GM19452 (cell line): ENCODE results near the gene ANKK1.

Source experiments
- ATAC-seq: cut with Tn5 transposase; IDR thresholded peaks from one replicate; pipeline ENCODE4 v1.9.1; 2021; ENCODE audit not compliant: unreplicated experiment

The ANKK1 gene

DNA sequence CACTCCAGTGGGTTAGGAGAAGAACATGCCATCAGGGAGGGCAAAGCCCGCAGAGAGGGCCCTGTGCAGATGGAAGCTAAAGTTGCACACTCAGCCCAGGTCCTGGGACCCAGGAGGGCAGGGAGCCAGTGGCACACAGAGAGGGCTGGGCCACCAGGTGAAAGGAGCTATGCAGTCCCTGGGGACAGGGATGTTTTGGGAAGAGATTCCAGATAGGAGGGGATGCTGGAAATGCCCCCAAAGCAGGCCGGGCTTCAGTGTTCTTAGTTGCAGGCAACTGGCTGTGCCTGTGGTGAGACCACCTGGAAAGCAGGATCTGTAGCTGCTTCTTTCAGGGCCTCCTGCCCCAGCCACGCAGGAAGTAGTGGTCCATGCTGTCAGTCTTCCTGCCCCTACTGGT is 19.6 kb downstream of the ANKK1 start:
- ATAC-seq: no peak

DNA sequence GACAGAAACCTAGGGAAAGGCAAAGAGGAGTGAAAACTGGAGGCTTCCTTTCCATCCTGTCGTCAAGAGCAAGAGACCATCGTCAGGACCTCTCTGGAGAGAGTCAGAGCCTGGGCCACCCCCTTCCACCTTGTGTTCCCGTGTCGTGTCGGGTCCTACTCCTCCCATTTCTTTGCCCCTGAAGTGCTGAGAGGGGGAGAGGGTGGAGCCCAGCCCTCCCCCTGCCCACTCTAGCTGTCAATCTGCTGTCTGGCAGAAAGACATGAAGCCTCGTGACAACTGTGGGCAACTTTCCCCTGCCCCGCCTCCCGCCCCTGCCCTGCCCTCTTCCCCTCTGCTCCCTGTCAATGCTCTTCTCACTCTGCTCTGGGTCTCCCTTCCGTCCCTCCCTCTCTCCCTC is 20.6 kb downstream of the ANKK1 start:
- no peak for ATAC-seq

DNA sequence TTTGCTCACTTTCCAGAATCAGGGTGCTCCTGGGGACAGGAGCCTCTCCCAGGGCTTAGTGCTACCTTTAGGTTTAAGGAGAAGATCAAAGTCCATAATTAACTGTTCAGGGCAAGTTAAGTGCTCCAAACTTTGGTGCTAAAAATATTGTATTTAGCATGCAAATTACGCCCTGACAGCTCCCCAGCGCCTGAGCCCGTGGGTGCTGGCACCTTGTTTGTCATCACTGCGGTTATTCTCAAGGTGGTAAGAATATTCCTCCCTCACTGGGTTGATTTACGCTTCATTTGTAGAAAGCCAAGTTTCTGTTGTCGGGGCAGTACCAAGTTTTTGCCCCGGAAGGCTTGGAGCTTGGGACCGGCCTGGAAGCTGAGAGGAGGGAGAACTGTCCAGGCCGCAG is 21.3 kb downstream of the ANKK1 start:
- no peak for ATAC-seq

DNA sequence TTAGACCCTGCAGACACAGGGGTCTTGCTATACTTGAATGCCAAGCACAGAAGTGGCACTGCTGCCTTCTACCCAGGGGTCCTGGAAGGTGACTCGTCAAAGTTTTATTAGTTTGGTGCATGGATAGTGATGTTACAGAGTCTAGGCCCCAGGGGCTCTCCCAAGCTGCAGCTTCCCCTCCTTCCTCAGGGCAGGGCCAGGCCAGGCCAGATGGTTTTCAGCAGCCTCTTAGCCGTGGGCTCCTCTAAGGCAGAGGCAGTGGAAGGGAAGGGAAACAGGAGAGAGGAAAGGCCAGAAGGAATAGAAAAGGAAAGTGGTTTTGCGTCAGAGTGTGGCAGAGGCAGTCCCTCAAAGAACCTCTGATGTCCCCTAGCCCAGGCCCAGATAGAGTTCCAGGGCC is 21.9 kb downstream of the ANKK1 start:
- ATAC-seq: no peak

DNA sequence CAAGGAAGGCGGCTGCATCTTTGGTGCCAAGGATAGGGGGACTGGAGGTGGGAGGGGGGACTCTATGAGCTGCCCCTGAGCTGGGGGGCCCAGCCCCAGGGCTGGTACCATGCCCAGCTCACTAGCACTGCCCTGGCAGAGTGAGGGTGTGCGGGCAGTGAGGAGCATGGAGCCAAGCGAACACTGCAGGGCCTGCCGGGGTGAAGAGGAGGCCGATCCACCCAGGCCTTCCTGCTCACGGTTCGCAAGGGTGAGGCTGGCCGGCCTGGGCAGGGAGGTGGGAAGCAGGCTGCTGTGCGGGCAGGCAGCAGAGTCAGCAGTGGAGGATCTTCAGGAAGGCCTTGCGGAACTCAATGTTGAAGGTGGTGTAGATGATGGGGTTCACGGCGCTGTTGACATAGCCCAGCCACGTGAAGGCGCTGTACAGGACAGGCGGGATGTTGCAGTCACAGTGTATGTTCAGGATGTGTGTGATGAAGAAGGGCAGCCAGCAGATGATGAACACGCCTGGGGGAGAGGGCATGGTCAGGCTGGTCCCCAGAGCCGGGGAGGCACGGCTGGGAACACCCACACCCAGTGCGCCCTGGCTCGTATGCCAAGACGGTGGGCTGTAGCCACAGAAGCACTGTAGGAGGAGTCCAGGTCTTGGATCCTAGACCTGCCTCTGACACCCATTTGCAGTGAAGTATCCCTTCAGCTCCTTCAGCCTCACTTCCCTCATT is 23.0 kb downstream of the ANKK1 start:
- ATAC-seq: no peak

DNA sequence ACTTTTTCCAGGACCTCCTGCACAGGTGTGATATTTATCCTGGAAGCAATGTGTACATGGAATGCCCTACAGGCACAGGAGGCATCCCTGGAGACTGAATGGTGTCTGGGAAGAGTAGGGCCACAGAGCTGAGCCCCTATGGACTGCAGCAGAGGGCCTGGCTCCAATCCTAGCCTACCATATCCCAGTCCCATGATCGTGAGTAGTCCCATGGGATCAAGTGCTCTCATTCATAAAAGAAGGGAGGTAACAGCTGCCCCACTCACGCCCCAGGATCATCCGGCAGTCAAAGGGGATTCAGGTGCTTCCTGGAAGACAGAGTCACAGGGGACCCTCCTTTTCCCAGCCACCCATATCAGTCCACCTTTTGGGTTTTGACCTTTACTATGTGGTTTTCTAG is 24.0 kb downstream of the ANKK1 start:
- ATAC-seq: no peak

DNA sequence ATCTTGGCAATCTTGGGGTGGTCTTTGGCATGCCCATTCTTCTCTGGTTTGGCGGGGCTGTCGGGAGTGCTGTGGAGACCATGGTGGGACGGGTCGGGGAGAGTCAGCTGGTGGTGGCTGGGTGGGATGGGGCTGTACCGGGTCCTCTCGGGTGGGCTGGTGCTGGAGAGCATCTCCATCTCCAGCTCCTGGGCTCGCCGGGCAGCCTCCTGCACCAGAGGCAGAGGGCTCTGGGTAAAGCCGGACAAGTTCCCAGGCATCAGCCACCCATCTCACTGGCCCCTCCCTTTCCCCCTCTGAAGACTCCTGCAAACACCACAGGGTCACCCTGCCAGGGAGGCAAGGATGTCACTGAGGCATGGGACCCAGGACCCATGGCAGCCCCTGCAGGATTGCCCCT is 25.1 kb downstream of the ANKK1 start:
- no peak for ATAC-seq

DNA sequence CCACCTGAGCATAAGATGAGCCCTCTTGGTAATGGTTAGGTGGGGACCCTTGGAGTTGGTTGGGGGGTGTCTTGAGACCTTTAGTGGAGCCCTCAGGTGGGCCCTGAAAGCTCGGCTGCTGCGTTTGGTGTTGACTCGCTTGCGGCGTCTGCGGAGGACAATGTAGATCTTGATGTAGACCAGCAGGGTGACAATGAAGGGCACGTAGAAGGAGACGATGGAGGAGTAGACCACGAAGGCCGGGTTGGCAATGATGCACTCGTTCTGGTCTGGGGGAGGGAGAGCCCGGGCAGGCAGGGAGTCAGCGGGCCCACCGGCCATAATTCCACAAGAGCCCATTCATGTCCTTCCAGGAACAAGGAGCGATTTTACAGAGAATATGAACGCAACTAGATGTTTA is 27.8 kb downstream of the ANKK1 start:
- ATAC-seq: no peak

DNA sequence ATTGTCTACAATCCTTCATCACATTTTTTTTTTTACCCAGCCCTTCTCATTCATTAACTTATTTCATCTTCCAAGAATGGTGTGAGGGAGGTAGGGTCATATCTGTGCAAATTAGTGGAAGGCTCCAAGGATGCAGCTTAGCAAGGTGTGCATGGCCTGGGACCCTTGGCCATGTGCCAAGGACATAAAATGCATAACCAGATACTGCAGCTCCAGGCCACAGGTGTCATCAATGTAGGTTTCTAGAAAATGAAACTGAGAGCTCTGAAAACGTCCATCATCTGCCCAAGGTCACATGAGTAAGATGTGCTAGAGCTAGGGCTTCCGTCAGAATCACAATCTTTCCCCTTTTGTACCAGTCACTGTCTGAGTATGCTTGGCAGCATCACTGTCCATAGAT is 29.8 kb downstream of the ANKK1 start:
- no peak for ATAC-seq

DNA sequence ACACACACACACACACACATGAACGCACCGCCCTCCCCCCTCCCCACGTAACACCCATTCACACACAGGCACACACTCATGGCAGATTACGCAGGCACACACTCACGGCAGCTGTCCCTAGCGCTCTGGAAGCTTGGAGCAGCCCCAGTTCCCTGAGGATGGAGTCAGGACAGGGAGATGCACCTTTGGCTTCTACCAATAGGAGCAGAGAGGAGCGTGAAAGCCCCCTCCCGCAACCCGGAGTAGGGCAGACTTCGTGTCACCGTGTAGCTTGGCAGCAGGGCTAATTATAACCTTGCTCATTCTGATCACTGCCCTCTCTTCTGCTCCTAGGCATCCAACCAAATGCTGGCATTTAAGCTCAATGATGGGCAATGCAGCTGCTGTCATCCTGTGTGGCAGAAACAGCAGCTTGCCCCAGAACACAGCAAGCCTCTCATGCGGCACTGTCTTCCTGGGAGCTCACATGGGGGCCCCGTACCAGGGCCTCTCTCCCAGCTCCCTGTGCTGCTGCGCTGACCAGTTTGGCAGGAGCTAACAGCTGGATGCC is 31.9 kb downstream of the ANKK1 start:
- ATAC-seq: no peak

DNA sequence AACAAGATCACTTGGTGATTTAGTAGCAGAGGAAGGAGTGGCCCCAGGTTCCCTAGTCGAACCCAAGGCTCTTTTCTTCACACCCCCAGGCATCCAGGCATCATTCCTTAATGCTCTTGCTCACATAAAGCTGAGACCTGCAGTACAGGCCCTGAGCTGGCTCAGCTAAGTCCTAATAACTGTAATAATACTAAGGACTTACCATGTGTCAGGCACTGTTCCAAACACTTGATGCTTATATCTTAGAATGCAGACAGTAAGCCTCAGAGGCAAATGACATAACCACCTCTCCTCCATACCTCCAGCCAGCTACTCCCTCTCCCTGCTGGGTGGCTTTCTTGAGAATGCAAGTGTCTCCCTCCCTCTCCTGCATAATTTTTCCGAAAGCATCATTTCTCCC is 33.2 kb downstream of the ANKK1 start:
- ATAC-seq: no peak

DNA sequence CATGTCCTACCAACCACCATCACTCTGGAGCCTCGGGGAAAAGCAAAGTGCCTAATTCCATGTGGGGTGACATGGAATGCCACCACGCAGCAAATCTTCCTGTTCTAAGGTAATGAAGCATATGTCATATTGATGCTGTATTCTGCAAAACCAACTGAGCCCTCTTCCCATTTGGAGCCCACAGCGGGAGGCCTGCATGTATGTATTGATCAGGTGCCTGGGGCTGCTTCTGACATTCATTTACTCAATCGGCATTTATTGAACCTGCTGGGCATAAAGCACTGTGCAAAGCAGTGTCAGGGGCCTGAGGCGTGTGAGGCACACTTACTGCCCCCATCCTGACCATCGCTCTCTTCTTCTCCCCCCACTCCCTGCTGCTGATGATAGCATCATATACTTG is 39.1 kb downstream of the ANKK1 start:
- ATAC-seq: no peak

DNA sequence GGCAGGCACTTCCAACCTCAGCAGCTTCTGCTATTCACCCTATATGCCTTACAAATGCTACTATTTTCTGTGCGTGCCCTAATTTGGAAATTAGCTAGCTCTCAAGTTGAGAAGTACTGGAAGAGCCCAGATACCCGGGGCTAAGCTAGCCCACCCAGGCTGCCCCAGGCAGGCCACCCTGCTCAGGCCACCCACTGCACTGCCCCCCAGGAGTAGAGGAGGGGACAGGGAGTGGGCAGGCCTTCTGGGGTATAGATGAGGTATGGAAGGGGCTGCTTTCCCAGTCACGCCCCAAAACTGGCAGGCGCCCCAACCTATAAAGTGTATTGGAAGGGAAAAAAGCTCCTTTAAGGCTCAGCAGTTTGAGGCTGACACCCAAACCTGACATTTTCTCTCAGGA is 44.2 kb downstream of the ANKK1 start:
- no peak for ATAC-seq

DNA sequence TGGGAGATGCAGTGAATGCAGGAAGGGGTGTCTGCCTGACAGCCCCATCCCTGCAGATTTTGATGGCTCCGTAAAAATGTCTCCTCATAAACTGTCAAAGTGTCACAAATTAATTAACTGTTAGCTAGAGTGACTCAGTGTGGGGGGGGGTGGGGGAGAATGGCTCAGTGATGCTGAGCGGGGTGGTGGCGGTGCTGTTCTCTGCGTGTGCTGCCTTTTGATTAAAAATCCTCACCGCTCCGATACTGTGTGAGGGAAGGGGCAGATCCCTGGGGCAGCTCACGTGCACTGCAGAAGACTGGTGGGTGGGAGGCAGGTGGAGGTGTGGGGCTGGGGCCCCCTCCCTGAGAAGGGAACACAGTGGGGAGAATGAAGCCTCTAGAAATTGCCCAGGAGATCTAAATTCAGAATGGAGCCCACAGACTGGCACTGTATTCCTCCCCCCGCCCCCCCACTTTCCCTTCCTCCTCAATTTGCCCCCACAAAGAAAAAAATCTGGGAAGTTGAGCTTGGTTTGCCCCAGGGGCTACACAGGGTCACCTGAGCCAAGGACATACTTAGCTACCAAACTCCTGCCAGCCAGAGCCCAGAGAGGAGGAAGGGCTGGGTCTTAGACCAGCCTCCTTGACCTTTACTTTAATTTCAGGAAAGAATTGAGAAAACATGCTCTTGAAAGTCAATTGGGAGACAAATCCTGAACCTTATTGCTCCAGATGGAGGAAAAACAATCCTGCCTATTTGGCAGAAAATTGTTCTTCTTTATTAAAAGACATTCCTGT is 47.8 kb downstream of the ANKK1 start:
- no peak for ATAC-seq

DNA sequence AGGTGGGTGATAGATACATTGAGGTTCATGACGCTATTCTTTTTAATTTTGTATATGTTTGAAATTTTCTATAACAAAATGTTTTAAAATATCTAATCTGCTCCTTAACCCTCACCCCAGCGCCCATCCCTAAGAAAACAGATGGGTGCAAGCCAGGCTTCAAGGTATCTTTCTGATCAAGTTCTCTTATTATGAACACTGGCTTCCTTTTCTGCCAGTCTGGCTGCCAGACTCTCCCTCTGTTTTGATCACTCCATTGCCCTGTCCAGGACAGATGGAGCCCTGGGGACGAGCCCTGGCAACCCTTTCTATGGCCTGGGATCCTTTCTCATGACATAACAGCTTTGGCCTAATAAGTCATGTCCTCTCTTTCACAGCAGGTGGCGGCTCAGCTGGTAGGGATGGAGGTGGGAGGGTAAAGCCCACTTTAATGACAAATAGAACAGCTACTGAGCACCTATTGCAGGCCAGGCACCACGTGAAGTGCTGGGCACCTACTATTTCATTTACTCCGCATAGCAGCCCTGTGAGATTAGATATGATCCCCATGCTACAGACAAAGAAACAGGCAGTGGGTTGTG is 49.2 kb downstream of the ANKK1 start:
- no peak for ATAC-seq

DNA sequence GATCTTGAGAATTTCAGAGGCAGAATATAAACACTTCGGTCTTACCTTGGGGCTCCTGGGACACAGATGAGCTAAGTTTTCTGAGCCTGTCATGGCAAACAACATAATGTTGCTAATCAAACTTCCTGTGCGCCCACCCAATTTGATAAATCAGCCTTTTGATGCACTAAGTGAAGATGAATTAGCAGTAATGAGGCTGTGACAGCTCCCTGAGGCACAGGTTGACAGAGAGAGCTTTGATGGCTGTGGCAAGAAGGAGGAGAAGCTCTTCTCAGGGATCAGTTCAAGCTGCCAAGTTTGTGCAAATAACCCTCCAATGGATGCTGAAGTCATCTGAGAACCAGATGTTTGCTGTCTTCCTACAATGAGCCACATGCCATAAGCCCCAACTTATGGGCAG is 53.2 kb downstream of the ANKK1 start:
- ATAC-seq: no peak

DNA sequence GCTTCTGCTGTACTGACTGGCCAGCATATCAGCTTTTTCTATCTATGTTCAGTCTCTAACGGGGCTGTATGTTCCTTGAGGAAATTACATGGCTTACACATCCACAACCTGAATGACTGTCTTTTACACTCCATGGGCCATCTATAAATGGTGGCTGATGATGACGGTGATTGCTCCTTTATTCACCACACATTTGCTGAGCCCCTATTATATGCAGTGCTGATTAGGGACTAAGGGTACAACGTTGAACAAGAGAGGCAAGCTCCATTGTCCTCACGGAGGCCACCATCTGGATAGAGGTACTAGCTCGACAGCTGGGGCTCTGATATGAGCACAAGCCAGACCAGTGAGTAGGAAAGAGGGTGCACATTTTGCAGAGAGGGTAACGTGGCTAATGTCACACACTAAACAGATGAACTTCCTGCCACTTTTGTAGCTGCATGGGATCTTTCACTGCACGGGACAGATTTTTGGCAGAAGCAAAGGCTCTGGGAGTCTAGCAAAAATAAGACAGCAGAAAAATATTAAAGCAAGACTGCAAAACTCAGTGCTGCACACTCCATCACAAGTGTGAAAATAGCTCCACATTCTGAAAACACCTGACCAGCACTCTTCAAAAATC is 57.0 kb downstream of the ANKK1 start:
- ATAC-seq: no peak

DNA sequence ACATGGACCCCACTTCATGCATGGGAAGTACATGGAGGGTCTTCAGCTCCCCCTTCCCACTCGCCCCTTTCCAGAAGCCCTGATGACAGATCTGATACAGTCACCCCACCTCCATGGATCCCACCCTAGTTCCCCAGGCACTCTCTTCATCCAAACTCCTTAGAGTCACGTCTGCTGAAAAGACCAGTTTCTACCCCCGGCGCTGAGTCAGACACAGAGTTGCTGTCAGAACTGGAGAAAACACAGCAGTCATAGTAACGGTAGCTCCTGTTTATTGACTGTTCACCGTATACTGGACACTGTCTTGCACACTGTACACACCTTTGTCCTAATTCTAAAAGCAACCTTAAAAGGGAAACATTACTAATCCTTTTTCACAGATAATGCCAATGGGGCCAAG is 58.5 kb downstream of the ANKK1 start:
- no peak for ATAC-seq

DNA sequence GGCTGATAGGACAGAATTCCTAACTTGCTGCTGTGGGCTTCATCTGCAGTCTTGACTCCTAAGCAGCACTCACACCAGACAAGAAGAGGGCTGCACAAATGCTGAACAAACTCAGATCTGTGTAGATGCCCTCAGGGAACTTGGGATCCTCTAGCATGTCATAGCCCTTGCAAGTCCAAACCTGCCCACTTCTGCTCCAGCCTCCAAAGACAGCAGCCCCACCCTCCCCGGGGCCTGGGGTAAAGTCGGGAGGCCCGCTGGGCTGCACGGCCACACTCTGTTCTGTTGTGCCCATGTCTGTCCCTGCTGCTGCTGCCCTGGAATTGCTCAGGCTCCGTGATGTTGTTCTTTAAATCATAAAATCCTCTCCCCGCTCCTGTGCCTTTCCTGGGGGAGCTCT is 59.4 kb downstream of the ANKK1 start:
- no peak for ATAC-seq

DNA sequence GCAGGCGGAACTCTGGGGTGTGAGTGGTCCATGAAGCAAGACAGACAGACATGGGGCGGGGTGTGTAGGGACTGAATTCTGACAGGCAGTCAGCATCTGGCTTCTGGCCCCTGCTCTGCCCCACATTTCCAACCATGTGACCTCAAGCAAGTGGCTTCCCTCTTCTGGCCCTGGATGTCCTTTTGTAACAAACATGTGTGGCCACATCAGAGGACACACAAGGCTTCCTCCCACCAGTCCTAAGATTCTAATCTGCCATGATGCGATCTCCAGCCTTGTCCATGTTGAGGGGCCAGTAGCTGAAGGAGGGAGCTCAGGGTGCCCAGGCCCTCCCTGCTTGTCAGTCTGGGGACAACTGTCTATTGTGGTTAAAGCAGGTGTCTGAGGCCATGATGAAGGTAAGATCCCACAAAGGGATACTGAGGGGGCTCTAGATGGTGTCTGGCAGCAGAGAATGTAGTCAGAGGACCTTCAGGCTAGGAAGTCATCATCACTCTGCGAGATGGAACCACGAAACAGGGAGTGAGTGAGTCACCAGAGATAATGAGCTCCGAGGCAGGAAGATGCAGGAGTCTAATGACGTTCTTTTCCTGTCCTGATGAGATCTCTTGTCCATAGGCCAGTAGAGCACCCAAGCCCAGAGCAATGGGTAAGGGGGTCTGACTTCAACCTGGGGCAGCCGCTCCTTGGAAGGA is 60.2 kb downstream of the ANKK1 start:
- no peak for ATAC-seq

DNA sequence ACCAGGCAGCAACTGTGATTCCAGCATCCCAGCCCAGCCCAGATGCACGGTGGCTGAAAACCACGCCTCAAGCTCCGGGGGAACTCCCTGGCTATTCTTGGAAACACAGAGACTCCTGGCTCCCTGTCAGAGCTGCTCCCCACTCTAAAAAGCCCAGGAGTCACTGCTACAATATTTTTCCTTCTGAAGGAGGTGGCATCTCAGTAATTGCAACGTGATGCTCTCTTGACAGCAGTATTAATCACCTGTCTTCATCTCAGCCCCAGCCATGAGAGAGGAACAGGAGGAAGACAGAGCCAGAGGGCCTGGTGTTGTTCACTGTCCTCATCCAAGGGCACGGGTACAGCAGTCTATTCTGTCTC is 60.7 kb downstream of the ANKK1 start:
- ATAC-seq: no peak
